ENCODE measurements around the gene DSCAM.

DSCAM gene

GRCh38 chr21:40015818-40016217 is 831.1 kb downstream of the DSCAM start:
- no peak for DNase-seq

- no peak for DNase-seq
Observed at GRCh38 chr21:40014394-40014793, 832.6 kb downstream of the DSCAM start.

- DNase-seq = no peak
Observed at GRCh38 chr21:40013001-40013735, 833.8 kb downstream of the DSCAM start.

GRCh38 chr21:40011371-40011770 is 835.6 kb downstream of the DSCAM start:
- no peak for DNase-seq

GRCh38 chr21:40002978-40003377 is 844.0 kb downstream of the DSCAM start:
- DNase-seq = no peak

- DNase-seq = no peak
Observed at GRCh38 chr21:39984286-39984991, 862.5 kb downstream of the DSCAM start.

GRCh38 chr21:39980241-39980820 is 866.6 kb downstream of the DSCAM start:
- no peak for DNase-seq

GRCh38 chr21:39979321-39979720 is 867.6 kb downstream of the DSCAM start:
- DNase-seq = no peak

GRCh38 chr21:39976800-39977199 is 870.2 kb downstream of the DSCAM start:
- no peak for DNase-seq

- no peak for DNase-seq
Observed at GRCh38 chr21:39972976-39973770, 873.8 kb downstream of the DSCAM start.

GRCh38 chr21:39972471-39972870 is 874.5 kb downstream of the DSCAM start:
- no peak for DNase-seq

- no peak for DNase-seq
Observed at GRCh38 chr21:39971956-39972355, 875.0 kb downstream of the DSCAM start.

- no peak for DNase-seq
Observed at GRCh38 chr21:39969691-39970364, 877.1 kb downstream of the DSCAM start.

- DNase-seq = no peak
Observed at GRCh38 chr21:39968010-39968409, 878.9 kb downstream of the DSCAM start.

GRCh38 chr21:39966786-39967185 is 880.2 kb downstream of the DSCAM start:
- no peak for DNase-seq

GRCh38 chr21:39965026-39965425 is 881.9 kb downstream of the DSCAM start:
- DNase-seq = no peak

GRCh38 chr21:39961251-39961650 is 885.7 kb downstream of the DSCAM start:
- DNase-seq = no peak

Measured in COR-L47 (cell line).